Kidney epithelial cell (primary cell): ENCODE measurements around the gene RGS21. TPM values are rescaled to one million over a fixed set of nuclear protein-coding genes. Genes with fewer than 3 reads are reported as not detected.

Source experiments
- DNase-seq: peaks from one replicate; pipeline ENCODE4 v3.0.0-alpha.2; 2010; ENCODE audit warnings: low read depth
- H3K27me3 ChIP-seq: 2 replicates; pipeline ENCODE4 v1.6.0; 2011; ENCODE audit warnings: low read length; ENCODE audit not compliant: control insufficient read depth, insufficient read depth
- H3K36me3 ChIP-seq: 2 replicates; pipeline ENCODE4 v1.5.1; 2011; ENCODE audit warnings: low read length; ENCODE audit not compliant: control insufficient read depth, insufficient read depth
- H3K4me3 ChIP-seq: 2 replicates; pipeline ENCODE4 v1.5.1; 2011; ENCODE audit warnings: low read depth, mild to moderate bottlenecking, control low read depth, low read length
- total RNA-seq: library from RNA; depleted of rRNA; stranded (reverse); fragments of >200 nt; gene quantifications from 2 replicates; pipeline ENCODE4 v1.2.3, GENCODE V29; 2015
- TF ChIP-seq, protein P1 (sequence below): IDR thresholded peaks from 2 replicates; pipeline ENCODE4 v1.5.1; 2011; ENCODE audit warnings: mild to moderate bottlenecking, moderate library complexity, low read length, control low read depth, inconsistent platforms; ENCODE audit not compliant: insufficient read depth, poor library complexity, severe bottlenecking

The RGS21 gene, protein sequence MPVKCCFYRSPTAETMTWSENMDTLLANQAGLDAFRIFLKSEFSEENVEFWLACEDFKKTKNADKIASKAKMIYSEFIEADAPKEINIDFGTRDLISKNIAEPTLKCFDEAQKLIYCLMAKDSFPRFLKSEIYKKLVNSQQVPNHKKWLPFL
- not detected in 2 replicates for total RNA-seq

DNA sequence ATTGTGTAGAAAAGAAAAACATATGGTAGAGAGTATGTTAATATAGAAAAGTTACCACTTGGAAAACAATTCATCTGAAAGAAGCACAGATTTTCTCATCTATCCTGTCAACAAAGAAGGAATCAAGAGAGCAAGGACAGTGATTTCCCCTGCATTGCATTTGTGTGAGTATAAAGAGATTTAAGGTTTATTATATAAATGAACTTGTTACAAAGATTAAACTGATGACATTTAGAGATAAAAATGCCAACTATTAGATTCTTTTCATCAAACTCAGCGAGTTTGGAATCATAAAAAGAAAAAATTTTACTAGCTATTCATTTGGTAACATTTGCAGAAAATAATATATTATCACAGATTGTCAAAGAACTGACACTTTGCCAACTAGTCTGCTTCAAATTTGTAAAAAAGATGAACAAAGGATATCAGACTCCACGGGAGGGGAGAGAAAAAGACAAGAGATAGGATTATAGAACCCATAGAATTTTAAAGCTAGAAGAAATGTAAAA is at the start of gene RGS21:
Gene RGS21, plus strand, starts transcription at position 51 of the 509 bp plus-strand sequence. CDS start 26,045 bp downstream, outside the sequence.
- no peak for DNase-seq
- TF ChIP-seq, protein P1, sequence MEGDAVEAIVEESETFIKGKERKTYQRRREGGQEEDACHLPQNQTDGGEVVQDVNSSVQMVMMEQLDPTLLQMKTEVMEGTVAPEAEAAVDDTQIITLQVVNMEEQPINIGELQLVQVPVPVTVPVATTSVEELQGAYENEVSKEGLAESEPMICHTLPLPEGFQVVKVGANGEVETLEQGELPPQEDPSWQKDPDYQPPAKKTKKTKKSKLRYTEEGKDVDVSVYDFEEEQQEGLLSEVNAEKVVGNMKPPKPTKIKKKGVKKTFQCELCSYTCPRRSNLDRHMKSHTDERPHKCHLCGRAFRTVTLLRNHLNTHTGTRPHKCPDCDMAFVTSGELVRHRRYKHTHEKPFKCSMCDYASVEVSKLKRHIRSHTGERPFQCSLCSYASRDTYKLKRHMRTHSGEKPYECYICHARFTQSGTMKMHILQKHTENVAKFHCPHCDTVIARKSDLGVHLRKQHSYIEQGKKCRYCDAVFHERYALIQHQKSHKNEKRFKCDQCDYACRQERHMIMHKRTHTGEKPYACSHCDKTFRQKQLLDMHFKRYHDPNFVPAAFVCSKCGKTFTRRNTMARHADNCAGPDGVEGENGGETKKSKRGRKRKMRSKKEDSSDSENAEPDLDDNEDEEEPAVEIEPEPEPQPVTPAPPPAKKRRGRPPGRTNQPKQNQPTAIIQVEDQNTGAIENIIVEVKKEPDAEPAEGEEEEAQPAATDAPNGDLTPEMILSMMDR = no peak
- H3K27me3 ChIP-seq = no peaks in the 10 kb centered on the region
- no peak within 1 kb of the TSS for H3K4me3 ChIP-seq
- H3K36me3 ChIP-seq = no peaks in the 10 kb centered on the region

DNA sequence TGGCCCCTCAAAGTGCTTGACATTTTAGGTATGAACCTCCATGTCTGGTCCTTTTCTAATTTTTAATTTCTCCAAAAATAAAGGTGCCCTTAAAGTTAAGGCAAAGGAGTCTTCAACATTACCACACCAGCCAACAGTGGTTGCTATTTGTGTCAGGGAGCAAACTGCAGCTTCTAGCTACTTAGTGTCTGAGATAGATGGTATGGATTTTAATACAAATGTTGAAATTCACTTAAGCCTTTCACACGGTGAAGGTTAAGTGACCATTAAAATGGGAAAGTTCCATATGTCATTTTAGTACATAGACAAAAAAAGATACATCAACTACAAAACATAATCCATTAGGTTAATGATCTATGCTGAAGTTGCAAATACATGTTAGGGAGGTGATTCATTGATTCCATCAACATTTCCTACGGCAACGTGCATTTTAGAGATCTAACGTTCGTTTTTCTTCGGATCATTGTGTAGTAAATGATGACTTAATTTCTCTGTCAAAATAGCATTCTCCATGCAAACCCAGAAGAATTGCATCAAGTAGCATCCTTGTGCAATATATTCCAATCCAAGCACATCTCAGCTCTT is 48.2 kb upstream of the RGS21 start:
- no peak for DNase-seq
- Histone ChIP-seq H3K36me3 (no peaks in the 10 kb centered on the region), H3K27me3 (no peaks in the 10 kb centered on the region), H3K4me3 (no peak overlapping the region)
- TF ChIP-seq, protein P1 = no peak

DNA sequence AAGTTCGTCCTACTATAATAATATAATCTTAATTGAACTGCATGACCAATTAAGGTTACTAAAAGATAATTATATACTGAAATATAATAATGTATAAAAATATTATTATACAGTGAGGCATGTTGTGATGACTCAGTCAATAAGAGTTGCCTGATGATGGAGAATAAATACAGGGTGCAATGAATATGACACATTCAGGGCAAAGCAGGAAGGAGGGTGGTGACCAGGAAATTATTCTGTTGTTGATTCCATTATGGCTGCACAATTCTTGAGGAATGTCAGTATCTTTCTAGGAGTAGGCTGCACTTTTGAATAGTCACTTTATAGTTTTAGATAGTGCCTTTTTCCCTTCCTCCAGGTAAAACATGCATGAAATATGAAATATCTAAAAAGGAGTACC is 46.4 kb upstream of the RGS21 start:
- H3K36me3 ChIP-seq = no peaks in the 10 kb centered on the region
- DNase-seq = no peak
- H3K4me3 ChIP-seq = no peak overlapping the region
- H3K27me3 ChIP-seq = no peaks in the 10 kb centered on the region
- TF ChIP-seq, protein P1 = no peak

DNA sequence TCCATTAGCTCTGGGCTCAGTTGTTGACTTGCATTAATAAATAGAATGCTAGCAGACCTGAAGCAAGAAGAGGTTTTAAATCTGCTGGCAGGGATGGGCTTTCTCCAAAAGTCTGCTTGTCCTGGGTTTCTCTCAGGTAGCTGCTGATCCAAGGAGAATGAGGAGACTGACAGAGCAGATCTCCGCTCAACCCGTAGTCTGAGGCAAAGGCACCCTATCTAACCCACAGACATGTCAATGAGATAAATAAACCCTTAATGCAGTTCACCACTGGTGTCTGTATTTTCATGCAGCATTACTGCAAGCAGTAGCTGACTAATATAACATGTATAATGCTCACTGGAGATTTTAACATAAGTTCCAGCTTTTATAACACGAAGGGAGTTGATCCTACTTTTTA is 44.1 kb upstream of the RGS21 start:
- Histone ChIP-seq H3K4me3 (no peak overlapping the region), H3K27me3 (no peaks in the 10 kb centered on the region), H3K36me3 (no peaks in the 10 kb centered on the region)
- no peak for DNase-seq
- TF ChIP-seq, protein P1 = no peak

DNA sequence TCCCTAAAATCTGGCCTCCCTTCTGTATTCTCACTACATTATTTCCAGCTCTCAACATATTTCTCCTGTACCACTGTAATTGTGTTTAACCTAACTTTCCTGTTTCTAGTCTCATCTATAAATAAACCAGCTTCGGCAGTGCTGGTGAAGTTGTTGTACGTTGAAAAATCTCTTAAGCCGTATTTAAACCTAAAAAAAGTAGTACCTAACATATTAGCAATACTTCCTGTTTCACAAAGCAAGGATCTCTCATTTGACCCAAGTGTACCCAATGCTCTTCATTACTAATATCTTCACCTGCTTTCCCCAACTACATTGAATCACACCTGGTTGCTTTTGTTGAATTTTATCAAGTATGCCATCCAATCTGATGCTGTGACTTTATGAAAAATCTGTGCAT is 42.2 kb upstream of the RGS21 start:
- Histone ChIP-seq H3K36me3 (no peaks in the 10 kb centered on the region), H3K4me3 (no peak overlapping the region), H3K27me3 (no peaks in the 10 kb centered on the region)
- DNase-seq = no peak
- TF ChIP-seq, protein P1 = no peak

DNA sequence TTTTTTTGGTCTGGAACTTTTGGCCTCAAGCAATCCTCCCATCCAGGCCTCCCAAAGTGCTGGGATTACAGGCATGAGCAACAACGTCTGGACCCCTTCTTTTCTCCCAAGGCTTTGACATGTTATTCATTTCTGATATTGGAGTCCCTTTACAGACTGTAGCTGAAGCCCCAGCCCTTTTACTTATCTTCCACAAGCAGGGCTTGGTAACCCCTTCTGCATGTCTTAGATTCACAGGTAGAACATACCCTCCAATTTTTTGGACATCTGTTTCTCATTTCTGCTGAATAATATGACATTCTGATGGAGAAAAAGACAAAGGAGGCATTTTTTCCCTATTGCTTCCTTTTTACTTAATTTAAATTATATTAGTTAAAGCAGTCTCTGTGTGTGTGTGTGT is 39.2 kb upstream of the RGS21 start:
- TF ChIP-seq, protein P1 = no peak
- no peak overlapping the region for H3K4me3 ChIP-seq
- no peaks in the 10 kb centered on the region for H3K27me3 ChIP-seq
- H3K36me3 ChIP-seq = no peaks in the 10 kb centered on the region
- no peak for DNase-seq
